HepG2 (cell line): ENCODE data around the gene TMEM255B. TPM values are rescaled to one million over a fixed set of nuclear protein-coding genes. Genes with fewer than 3 reads are reported as not detected.
A peak's percentile ranks its signal among the peaks of the same experiment; 100 is the strongest.

ENCODE experiments used
- BCL3 ChIP-seq: sonication (generic); formaldehyde crosslinking; IDR thresholded peaks from 2 replicates; pipeline ENCODE4 v1.5.1; 2020; ENCODE audit warnings: mild to moderate bottlenecking, missing genetic modification reagents, moderate library complexity
- CTCF ChIP-seq: sonication (generic); formaldehyde crosslinking; IDR thresholded peaks from 2 replicates; pipeline ENCODE4 v1.5.0; 2020; ENCODE audit warnings: mild to moderate bottlenecking, missing genetic modification reagents, moderate library complexity
- ISL2 ChIP-seq: sonication (generic); formaldehyde crosslinking; IDR thresholded peaks from 2 replicates; pipeline ENCODE4 v1.5.0; 2020; ENCODE audit warnings: missing genetic modification reagents
- POGK ChIP-seq: sonication (generic); formaldehyde crosslinking; conservative IDR thresholded peaks from 2 replicates; pipeline ENCODE4 v1.8.0; 2022; ENCODE audit warnings: mild to moderate bottlenecking, moderate library complexity, missing genetic modification reagents
- SALL1 ChIP-seq: sonication (generic); formaldehyde crosslinking; IDR thresholded peaks from 2 replicates; pipeline ENCODE4 v1.8.0; 2022; ENCODE audit warnings: mild to moderate bottlenecking, missing genetic modification reagents
- STAG1 ChIP-seq: sonication (generic); formaldehyde crosslinking; IDR thresholded peaks from 2 replicates; pipeline ENCODE4 v1.4.0; 2020; ENCODE audit warnings: missing genetic modification reagents
- XRCC5 ChIP-seq: fragments of 200-400 bp; formaldehyde crosslinking; optimal IDR thresholded peaks from 2 replicates; pipeline ENCODE3; 2017; ENCODE audit warnings: mild to moderate bottlenecking, low read length
- ZBED4 ChIP-seq: sonication (generic); formaldehyde crosslinking; IDR thresholded peaks from 2 replicates; pipeline ENCODE4 v1.4.0; 2020; ENCODE audit warnings: missing genetic modification reagents, borderline replicate concordance
- ZBTB14 ChIP-seq: sonication (generic); formaldehyde crosslinking; IDR thresholded peaks from 2 replicates; pipeline ENCODE4 v1.4.0; 2020; ENCODE audit warnings: missing genetic modification reagents
- ZNF138 ChIP-seq: sonication (generic); formaldehyde crosslinking; IDR thresholded peaks from 2 replicates; pipeline ENCODE4 v1.5.0; 2020; ENCODE audit warnings: mild to moderate bottlenecking, low read depth, missing genetic modification reagents
- ZNF512B ChIP-seq: sonication (generic); formaldehyde crosslinking; IDR thresholded peaks from 2 replicates; pipeline ENCODE4 v1.5.1; 2020; ENCODE audit warnings: missing genetic modification reagents, mild to moderate bottlenecking, borderline replicate concordance
- ZNF775 ChIP-seq: sonication (generic); formaldehyde crosslinking; IDR thresholded peaks from 2 replicates; pipeline ENCODE4 v1.4.0; 2020; ENCODE audit warnings: missing genetic modification reagents, mild to moderate bottlenecking, moderate library complexity, borderline replicate concordance
- polyA plus RNA-seq, 8 experiments: library from polyadenylated mRNA; depleted of rRNA in 3 of 8; stranded (reverse) in 7 of 8; unstranded in 1 of 8; fragments of >200 nt; fragmentation: Illumina TruSeq in 4 of 8; extraction: Trizol in 4 of 8; gene quantifications; 2 replicates each; pipeline versions ENCODE4 v1.2.1 to v1.2.3, GENCODE V29; 2011 to 2016; ENCODE audit warnings: low read depth in 4 of 8, missing spikeins in 1 of 8, mixed read lengths in 1 of 8; ENCODE audit not compliant: insufficient read depth in 1 of 8
- total RNA-seq, 5 experiments: library from RNA; depleted of rRNA; stranded (reverse); fragments of >200 nt; fragmentation: Illumina TruSeq; extraction: Trizol; gene quantifications; 2 replicates each; pipeline ENCODE4 v1.2.3, GENCODE V29; 2016; ENCODE audit warnings: low read depth in 1 of 5

Gene TMEM255B
- total and polyA plus RNA-seq, 2 of the 13 experiments (the other 11 are each of a cell fraction or from before 2014, with no cell fraction given), result not detected

GRCh38 chr13:113856716-113857065, 97.7 kb downstream of the TMEM255B start (continued):
- TF ChIP-seq ZBTB14 (CRISPR knock-in tag) (no peak), XRCC5 (peak; percentile 42), CTCF (CRISPR knock-in tag) (no peak), ZNF512B (CRISPR knock-in tag) (0 out of 2 replicates have a peak, but pooled peaks have one; percentile 61), STAG1 (CRISPR knock-in tag) (no peak), POGK (no peak), SALL1 (CRISPR knock-in tag) (peak; percentile 45), BCL3 (no peak), ZBED4 (CRISPR knock-in tag) (no peak), ZNF775 (no peak), ISL2 (CRISPR knock-in tag) (no peak), ZNF138 (CRISPR knock-in tag) (no peak)
